Measurements from ENCODE around the gene NEMP1. TPM values are rescaled to one million over a fixed set of nuclear protein-coding genes. Genes with fewer than 3 reads are reported as not detected.
A peak's percentile ranks its signal among the peaks of the same experiment; 100 is the strongest.

NEMP1 gene
- total and polyA plus RNA-seq, 2 of the 13 experiments (the other 11 are each of a cell fraction or from before 2014, with no cell fraction given), result 11.4 to 12.9 TPM

DNA sequence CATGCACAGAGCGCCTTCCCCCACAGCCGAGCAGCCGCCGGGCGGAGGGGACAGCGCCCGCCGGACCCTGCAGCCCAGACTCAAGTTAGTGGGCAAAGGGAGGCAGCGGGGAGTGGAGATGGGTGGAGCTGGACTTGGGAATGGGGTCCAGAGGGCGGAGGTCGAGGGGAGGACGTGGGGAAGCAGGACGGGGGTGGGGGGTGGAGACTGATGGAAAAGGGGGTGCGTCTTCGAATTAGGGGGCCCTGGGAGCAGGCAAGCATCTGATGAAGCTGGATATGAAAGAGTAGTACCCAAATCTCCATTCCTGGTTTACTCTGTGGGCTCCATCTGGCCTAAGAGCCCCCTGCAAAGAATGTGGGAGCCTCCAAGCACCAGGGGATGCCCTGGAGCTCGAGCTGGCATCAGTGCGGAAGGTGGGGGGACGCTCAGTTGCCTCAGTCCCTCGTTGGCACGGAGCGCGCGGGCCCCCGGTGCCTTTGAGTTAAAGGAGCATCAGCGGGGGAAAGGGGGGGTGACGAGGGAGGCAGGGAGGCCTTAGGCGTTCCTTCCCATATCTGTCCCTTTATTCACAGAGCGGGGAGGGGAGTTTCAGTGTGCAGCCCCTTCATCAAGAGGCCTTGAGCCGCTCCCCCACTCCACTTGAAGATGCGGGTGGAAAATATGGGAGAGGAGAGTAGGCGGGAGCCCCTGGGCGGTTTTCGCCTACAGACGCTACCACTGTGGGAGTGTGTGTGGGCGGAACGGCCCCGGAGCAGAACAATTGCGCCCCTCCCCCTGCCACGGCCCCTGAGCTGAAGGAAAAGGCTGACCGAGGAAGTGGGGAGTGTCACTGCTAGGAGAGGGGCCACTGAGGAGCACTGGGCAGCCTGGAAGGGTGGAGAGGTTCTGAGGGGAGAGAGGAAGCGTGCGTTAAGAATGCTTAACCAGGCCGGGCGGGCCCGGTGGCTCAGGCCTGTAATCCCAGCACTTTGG lies 11.0 kb upstream of the NEMP1 start (continued):
- TF ChIP-seq ZSCAN30 (CRISPR knock-in tag; IDR thresholded peaks at IDR 0.05) (no peak), IRX3 (CRISPR knock-in tag; IDR thresholded peaks at IDR 0.05; ENCODE audit: borderline replicate concordance, low read depth) (no peak), SOX6 (IDR thresholded peaks at IDR 0.05) (no peak), SOX6 (CRISPR knock-in tag; IDR thresholded peaks at IDR 0.05) (peak; percentile 25; the same call in 1 of the 2 replicates), ZNF547 (CRISPR knock-in tag; IDR thresholded peaks at IDR 0.05) (no peak), TBX3 (IDR thresholded peaks at IDR 0.05; ENCODE audit: borderline replicate concordance) (no peak), ZBTB7B (CRISPR knock-in tag; IDR thresholded peaks at IDR 0.05) (peak; percentile 55; the same call in 1 of the 2 replicates), ZFY (CRISPR knock-in tag; IDR thresholded peaks at IDR 0.05) (peak; percentile 52), TAF1 (CRISPR knock-in tag; IDR thresholded peaks at IDR 0.05) (peak; percentile 32; the same call in 1 of the 2 replicates), ATM (IDR thresholded peaks at IDR 0.05; ENCODE audit: borderline replicate concordance) (no peak), ZNF296 (CRISPR knock-in tag; conservative IDR thresholded peaks at IDR 0.05) (0 out of 2 replicates have a peak, but pooled peaks have one; percentile 57), ZFX (CRISPR knock-in tag; IDR thresholded peaks at IDR 0.05; ENCODE audit: low read depth) (peak; percentile 45; the same call in 1 of the 2 replicates), ZNF335 (CRISPR knock-in tag; IDR thresholded peaks at IDR 0.05) (0 out of 2 replicates have a peak, but pooled peaks have one; percentile 30), ZNF136 (CRISPR knock-in tag; IDR thresholded peaks at IDR 0.05; ENCODE audit: low read depth) (no peak), HNRNPLL (IDR thresholded peaks at IDR 0.05; ENCODE audit: low read depth, low read length, poor library complexity, severe bottlenecking) (peak; percentile 53), ZNF12 (CRISPR knock-in tag; IDR thresholded peaks at IDR 0.05) (no peak), TSC22D2 (CRISPR knock-in tag; IDR thresholded peaks at IDR 0.05; ENCODE audit: borderline replicate concordance) (0 out of 2 replicates have a peak, but pooled peaks have one; percentile 21), ZNF160 (CRISPR knock-in tag; IDR thresholded peaks at IDR 0.05) (no peak; the same call in 1 of the 2 replicates)
- TF ChIP-seq, protein P1, sequence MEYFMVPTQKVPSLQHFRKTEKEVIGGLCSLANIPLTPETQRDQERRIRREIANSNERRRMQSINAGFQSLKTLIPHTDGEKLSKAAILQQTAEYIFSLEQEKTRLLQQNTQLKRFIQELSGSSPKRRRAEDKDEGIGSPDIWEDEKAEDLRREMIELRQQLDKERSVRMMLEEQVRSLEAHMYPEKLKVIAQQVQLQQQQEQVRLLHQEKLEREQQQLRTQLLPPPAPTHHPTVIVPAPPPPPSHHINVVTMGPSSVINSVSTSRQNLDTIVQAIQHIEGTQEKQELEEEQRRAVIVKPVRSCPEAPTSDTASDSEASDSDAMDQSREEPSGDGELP (IDR thresholded peaks at IDR 0.05; ENCODE audit: borderline replicate concordance, low read depth), result no peak
- TF ChIP-seq, protein P2, sequence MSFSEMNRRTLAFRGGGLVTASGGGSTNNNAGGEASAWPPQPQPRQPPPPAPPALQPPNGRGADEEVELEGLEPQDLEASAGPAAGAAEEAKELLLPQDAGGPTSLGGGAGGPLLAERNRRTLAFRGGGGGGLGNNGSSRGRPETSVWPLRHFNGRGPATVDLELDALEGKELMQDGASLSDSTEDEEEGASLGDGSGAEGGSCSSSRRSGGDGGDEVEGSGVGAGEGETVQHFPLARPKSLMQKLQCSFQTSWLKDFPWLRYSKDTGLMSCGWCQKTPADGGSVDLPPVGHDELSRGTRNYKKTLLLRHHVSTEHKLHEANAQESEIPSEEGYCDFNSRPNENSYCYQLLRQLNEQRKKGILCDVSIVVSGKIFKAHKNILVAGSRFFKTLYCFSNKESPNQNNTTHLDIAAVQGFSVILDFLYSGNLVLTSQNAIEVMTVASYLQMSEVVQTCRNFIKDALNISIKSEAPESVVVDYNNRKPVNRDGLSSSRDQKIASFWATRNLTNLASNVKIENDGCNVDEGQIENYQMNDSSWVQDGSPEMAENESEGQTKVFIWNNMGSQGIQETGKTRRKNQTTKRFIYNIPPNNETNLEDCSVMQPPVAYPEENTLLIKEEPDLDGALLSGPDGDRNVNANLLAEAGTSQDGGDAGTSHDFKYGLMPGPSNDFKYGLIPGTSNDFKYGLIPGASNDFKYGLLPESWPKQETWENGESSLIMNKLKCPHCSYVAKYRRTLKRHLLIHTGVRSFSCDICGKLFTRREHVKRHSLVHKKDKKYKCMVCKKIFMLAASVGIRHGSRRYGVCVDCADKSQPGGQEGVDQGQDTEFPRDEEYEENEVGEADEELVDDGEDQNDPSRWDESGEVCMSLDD (CRISPR knock-in tag; IDR thresholded peaks at IDR 0.05; ENCODE audit: borderline replicate concordance), result peak; percentile 21; the same call in 1 of the 2 replicates
- TF ChIP-seq, protein P3, sequence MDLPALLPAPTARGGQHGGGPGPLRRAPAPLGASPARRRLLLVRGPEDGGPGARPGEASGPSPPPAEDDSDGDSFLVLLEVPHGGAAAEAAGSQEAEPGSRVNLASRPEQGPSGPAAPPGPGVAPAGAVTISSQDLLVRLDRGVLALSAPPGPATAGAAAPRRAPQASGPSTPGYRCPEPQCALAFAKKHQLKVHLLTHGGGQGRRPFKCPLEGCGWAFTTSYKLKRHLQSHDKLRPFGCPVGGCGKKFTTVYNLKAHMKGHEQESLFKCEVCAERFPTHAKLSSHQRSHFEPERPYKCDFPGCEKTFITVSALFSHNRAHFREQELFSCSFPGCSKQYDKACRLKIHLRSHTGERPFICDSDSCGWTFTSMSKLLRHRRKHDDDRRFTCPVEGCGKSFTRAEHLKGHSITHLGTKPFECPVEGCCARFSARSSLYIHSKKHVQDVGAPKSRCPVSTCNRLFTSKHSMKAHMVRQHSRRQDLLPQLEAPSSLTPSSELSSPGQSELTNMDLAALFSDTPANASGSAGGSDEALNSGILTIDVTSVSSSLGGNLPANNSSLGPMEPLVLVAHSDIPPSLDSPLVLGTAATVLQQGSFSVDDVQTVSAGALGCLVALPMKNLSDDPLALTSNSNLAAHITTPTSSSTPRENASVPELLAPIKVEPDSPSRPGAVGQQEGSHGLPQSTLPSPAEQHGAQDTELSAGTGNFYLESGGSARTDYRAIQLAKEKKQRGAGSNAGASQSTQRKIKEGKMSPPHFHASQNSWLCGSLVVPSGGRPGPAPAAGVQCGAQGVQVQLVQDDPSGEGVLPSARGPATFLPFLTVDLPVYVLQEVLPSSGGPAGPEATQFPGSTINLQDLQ (CRISPR knock-in tag; IDR thresholded peaks at IDR 0.05), result 0 out of 2 replicates have a peak, but pooled peaks have one; percentile 40
- TF ChIP-seq, protein P4, sequence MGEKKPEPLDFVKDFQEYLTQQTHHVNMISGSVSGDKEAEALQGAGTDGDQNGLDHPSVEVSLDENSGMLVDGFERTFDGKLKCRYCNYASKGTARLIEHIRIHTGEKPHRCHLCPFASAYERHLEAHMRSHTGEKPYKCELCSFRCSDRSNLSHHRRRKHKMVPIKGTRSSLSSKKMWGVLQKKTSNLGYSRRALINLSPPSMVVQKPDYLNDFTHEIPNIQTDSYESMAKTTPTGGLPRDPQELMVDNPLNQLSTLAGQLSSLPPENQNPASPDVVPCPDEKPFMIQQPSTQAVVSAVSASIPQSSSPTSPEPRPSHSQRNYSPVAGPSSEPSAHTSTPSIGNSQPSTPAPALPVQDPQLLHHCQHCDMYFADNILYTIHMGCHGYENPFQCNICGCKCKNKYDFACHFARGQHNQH (CRISPR knock-in tag; IDR thresholded peaks at IDR 0.05), result 0 out of 2 replicates have a peak, but pooled peaks have one; percentile 9

Measured in HepG2 (cell line).